ENCODE data around the gene GABRQ.

GRCh38 chrX:152663086-152663485 is 25.4 kb downstream of the GABRQ start:
- TF ChIP-seq REST (IDR thresholded peaks at IDR 0.05; ENCODE audit: low read depth) (no peak), YY1 (IDR thresholded peaks at IDR 0.05; ENCODE audit: low read depth) (no peak), CEBPB (IDR thresholded peaks at IDR 0.05) (no peak), TAF1 (IDR thresholded peaks at IDR 0.05; ENCODE audit: low read depth) (no peak), USF1 (IDR thresholded peaks at IDR 0.05) (no peak), EGR1 (IDR thresholded peaks at IDR 0.05) (no peak), EP300 (IDR thresholded peaks at IDR 0.05; ENCODE audit: borderline replicate concordance) (no peak)

All from Ishikawa (cell line).